ENCODE measurements around the gene COL12A1.

The COL12A1 gene

DNA sequence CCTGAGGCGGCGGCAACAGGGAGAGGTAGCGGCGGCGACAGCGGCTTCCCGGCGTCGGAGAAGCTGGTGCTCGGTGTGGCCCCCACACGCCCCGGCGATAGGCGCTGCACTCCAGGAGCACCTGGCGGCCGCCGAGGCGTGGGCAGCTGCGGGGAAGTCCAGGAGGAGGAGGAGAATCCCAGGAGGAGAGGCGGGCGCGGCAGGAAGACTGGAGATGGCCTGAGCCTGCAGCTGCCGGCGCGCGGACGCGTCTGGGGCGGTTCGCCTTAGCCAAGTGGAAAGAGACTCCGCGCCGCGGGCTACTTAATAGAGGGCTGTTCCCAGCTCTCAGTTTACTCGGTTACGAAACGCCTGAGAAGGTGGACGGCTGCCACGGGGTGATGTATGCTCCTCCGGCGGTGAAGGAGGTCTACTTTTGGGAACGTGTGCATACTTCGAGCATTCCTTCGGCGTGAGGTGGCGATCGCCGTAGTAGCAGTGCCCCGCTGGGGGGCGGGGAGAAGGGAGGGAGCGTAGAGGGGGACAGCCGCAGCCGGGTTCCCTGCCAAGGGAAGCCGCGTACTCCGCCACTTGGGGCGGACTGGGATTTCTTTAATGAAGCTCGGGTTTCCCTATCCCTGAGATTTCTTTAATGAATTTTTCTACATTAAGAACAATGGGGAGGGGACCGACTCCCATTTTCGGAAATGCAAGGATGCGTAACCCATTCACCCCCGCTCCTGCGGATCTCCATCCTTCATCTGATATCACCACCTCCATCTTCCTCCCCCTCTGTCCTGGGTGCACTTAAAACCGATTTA is at the start of gene COL12A1:
Gene COL12A1 (minus strand): TSS at position 278 of the 800 bp plus-strand sequence. CDS start 3,261 bp downstream, outside the sequence.
- peak; percentile 42 for DNase-seq

DNA sequence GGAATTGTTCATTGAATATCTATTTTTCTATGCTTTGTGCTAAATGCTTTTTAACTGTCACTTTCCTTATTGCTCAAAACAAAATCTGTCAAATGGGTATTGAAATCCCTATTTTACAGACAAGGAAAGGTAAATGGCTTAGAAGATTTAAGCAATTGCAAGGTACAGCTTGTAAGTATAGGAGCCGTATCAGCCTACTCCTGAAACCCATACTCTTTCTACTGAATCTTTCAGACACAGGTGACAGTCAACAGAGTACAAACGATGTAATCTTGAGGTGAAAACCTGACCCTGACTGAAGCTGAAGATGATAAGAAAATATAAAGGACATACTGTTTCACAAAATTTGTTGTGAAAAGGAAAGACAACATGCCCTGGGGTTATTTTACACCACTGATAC is 44.7 kb upstream of the COL12A1 start:
- no peak for DNase-seq

DNA sequence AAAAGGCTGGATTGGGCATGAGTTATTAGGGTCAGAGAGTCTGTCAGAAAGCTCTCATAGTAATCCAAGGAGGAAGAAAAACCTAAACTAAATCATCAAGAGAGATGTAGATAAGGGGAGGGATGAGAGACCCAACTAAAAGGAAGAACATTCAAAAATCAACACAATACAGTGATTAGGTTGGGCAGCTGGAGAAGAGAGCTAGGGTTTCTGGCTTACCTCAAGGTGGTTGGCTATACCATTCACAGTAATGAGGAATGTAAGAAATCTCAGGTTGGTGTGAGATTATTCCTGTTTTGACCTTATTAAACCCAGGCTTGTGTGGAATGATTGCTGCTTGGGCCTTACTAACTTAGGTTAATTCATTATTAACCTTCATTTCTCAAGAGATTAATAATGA is 44.0 kb upstream of the COL12A1 start:
- no peak for DNase-seq

DNA sequence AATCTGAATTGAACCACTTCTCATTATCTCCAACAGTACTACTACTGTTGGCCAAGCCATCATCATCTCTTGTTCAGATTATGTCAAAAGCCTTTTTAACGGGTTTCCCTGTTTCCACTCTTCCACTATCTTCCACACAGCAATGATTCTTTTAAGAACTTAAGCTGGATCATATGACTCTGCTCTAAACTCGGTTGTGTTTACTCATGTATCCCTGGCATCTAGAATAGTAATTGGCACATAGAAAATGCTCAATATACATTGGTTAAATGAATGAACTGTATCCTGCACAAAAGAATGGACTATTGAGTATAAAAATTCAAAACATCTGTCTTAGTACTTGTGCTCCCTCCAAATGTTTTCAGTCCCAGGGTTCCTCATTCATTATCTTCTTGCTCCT is 40.5 kb upstream of the COL12A1 start:
- no peak for DNase-seq

DNA sequence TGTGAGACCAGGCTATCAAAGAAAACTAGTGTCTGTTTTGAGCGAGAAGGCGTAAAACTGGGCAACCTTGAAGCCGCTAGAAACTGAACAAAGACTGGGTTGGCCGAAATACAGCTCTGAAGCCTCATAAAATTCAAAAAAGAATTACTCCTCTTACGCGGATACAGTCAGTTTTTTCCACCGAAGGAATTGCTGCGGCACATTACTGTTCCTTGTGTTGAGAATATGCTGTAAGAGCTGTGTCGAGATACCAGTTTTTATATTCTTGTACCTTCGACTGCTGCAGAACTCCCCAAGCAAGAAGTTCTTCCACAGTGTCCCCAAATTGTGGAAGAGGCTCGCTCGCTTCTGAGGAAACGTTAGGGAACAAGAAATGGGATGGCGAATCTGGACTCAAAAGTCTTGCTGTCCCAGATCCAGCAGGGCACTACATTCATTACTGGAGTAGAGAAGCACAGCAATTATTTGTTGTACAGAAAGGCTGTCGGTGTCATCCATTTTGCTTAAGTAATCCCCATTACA is 38.3 kb upstream of the COL12A1 start:
- DNase-seq = no peak

DNA sequence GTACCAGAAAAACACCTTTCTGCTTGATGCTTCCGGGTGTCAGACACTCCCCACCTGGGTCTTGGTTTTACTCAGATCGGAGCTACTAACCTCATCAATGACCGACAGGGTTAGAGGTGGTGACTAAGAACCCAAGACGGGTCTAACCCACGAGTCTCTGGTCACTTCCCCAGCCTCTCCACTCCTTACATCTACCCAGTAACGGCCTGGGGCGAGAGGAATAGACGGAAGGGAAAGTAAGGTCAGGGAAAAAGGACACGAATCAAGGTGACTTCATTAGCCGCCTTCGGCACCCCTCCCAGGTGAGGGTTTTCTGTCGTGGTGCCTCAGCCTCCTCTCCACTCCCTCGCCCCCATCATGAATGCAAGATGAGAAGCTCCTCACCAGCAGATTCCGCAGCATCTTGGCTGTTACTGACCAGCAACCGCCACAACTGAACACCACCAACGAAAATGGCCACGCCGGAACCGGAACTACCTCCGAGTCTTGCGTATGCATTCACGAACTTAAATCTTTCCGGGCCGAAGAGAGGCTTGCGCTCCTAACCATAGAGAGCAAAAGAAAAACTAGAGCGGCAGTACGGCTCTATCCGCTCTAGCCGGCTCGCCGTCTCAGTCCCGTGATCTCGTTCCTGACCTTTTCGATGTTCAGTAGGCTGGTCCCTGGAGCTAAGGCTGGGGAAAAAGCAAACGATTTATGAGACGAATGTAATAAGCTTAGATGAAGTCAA is 37.6 kb upstream of the COL12A1 start, which contains the start of gene COX7A2:
Gene COX7A2 (minus strand): TSS at position 469 of the 730 bp plus-strand sequence. CDS start 67 bp downstream, at position 402.
- peak; percentile 90 for DNase-seq

DNA sequence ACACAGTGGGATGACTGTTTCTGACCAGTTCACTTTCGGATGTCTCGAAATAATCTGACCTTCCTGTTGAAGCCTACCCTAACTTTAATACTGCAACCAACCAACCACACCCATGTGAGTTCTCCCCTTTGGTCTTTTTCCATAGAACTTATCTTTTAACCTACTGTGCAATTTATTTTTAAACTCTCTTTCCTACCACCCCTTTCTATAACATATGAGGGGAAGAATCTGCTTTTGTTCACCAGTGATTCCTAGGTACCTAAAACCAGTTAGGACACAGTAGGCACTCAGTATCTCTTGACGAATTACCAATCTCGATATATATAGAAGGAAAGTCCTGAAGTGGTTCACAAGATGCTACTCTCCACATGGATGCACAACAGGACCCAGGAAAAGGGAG is 30.8 kb upstream of the COL12A1 start:
- DNase-seq = no peak

DNA sequence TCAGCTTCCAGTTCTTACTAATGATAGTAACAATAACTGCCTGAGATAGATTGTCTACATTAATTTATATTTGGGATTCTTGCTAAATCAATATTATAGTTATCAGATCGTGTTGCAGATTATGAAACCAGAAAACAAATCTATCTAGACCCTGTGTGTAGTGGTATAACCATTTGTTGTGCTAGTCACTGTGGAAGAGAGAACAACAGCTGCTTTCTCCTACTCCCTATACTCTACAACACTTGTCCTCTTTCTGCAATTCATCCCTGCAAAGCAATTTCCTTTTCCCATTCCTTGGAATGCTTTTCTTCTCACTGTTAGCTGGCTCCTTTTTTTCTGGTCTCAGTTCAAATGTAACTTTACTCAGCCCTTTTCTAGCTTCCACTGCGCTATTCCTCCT is 29.4 kb upstream of the COL12A1 start:
- no peak for DNase-seq

DNA sequence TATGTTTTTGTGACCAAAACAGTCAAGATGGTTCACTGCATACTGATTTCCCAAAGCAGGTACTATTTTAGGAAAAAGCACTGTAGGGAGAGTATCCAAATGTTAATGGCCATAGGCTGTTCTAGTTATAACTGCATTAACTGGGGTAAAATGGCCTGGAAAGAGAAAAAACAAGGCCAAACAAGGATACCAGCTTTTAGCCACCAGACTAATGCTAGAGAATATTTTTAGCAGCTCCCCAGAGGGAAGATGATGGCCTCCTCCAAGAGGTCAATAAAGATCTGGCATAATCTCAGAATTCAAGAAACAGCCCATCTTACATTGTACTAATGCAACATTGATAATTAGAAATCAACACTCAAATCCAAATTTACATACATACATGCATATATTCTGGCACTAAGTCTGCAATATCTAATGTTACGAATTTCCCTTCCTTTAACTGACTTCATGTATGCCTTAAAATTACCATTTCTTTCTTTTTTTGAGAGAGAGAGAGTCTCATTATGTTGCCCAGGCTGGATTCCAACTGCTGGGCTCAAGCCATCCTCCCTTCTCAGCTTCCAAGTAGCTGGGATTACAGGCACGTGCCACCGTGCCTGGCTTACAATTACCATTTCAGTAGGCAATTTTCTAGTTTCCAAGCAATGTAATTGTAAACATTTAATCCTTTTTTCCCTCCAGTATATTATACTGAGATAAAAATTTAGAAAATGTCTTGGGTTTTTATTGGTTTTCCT is 28.4 kb upstream of the COL12A1 start:
- no peak for DNase-seq

DNA sequence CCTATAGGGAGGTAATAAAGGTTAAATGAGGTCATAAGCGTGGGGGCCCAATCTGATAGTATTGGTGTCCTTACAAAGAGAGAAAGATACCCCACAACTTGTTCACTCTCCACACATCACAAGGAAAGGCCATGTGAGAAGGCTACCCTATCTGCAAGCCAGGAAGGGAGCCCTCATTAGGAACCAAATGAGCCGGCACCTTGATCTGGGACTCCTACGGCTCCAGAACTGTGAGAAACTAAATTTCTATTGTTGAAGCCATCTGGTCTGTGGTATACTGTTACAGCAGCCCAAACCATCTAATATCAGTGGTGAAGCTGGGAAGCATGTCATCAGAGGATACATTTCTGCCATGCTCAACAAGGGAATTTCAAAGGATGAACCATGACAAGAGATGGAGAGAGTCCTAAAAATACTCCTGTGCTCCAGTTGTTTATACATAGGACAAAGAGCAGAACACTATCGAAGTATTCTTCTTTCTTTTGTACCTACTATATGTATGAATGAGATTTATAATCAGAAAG is 27.3 kb upstream of the COL12A1 start:
- no peak for DNase-seq

DNA sequence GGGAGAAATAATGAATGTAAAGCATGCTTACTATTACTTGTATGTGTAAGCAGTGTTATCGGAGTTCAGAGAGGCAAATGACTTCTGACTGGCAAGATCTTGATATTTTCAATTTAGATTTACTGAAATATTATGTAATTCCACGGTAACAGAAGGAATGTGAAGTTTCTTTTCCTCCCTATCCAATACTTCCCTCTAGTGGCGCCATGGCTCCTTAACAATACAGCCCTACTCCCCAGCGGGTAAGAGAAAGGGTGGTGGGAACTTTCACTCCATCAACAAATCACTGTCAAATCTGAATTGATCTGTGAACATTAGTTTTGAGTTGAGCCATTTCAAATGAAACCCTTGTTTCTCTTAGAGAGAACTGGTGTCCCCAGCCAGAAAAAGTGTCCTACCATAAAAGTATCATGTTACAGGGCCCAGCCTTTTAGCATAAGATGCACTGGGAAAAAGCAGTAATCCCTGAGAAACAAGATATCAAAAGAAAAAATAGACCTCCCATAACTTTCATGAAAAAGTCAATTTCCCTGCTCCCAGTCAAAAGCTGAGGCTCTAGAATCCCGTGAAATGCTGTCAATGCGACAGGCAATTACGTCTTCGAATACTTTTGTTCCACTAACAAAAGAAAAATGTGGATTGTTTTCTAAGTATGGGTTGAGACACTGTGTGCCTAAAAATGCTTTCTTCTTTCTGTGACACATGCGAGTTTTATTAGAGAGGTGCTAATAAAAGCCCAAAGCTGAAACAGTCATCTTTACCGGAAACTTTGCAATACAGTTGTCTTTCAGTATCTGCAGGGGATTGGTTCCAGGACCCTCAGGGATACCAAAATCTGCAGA is 24.9 kb upstream of the COL12A1 start:
- DNase-seq = no peak

DNA sequence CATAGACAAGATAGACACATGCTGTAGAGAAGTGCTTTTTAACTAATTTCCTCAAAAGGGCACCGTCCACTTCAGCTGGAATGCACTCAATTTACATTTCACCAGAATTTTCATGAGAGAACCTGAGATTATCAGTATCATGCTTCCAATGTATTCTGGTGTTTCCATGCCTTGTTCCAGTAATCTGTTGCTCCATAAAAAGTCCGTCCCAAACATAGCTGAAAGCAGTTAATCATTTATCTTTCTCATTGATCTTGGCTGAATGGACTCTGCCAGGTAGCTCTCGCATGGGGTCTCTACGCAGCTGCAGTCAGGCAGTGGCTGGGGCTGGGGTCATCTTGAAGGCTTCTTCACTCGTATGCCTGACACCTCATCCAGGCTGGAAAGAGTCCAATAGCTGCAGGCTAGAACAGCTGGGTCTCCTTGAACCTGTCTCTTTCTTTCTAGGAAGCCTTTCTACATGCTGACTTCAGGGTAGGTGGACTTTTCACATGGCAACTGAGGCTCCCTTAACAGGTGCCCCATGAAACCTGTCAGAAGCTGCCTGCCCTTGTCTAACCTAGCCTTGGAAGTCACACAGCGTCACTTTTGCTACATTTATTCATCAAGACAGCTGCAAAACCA is 18.6 kb upstream of the COL12A1 start:
- DNase-seq = no peak

DNA sequence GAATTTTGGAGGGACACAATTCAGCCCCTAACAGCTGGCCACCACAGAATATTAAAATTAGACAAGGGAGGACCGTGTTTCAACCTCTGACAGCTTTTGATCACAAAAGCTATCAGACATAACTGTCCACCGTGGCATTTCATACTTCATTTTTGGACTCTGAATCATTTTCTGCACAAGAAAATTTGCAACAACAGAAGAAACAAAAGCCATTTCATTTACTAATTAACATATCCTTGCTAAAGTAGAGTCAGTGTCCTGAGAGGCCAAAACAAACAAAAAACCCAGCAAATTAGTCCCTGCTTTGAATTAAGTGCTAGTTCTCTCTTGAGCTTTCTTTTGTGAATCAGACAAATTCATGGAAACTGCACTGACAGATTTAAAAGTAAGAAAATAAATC is 17.6 kb upstream of the COL12A1 start:
- DNase-seq = no peak

DNA sequence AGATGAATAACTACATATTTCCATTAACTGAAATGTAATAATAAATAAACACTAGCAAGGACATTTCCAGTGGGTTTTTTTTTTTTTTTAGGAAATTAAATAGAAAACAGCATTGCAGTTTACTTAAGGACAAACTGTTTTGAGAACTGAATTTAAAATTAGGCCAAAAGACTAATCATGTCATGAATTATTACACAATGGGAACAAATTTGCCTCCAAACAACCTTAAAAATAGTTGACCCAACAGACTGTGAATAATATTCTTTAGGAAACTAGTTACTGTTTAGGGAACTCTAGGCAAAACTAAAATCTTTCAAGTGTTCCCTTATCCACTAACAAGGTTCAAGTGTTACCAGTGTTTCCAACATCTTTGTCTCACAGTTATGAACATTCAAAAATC is 16.4 kb upstream of the COL12A1 start:
- DNase-seq = no peak

DNA sequence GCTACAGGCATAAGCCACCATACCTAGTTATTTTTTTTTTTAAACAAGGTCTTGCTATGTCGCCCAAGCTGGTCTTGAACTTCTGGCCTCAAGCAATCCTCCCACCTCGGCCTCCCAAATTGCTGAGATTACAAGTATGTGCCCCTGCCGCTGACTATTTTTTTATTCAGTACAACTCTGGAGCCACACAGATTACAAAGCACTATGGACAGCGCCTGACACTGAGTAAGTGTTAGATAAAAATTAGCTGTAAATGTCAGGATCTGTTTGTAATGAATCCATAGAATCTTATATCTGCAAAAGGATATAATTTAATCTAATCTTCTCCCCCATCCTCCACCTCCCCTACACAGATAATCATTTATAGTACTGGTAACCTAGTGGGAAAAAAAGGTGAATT is 15.3 kb upstream of the COL12A1 start:
- DNase-seq = no peak

DNA sequence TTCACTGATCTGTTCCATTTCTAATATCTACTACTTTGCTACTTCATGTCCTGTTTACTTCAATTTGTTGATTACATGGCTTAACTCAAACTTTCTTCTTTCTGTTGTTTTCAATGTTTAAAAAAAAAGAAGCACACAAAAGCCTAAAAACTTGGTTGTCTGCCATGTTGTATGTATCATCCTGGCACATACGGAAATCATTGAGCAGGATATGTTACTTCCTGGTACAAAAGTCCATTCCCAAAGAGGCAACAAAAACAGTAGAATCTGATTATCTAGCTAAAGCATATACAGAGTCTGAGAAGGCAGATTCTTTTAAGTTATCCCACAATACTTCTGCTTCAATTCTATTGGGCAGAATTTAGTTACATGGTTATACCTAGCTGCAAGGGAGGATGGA is 14.5 kb upstream of the COL12A1 start:
- no peak for DNase-seq

DNA sequence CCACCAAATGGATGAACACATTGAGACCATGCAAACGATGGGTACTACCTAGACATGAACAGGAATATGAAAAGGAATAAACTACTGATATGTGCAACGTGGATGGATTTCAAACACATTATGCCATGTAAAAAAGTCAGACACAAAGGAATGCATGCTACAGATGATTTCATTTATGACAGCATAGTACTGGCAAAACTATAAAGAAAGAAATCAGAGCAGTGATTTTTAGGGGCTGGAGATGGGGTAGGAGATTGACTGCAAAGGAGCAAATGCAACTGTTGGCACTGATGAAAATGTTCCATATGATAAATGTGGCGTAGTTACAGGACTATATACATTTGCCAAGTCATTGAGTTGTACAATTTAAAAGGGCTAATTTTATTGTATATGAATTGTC is 13.4 kb upstream of the COL12A1 start:
- DNase-seq = no peak

DNA sequence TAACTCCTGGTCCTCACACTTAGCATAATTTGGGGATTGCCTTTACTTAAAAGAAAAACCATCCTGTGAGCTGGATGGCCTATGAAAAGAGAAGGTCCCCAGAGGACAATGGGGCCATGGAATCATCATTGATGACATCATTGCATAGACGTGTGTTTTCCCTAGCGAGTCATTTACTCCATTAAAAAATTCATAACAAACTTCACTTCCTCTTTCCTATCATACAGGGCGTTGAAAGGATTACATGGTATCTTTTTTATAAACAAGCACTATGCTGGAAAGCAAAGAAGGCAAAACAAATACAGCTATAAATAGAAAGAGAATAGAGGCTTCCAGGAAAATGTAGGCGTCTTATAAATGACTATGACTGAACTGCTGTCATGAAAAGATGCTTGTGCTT is 11.3 kb upstream of the COL12A1 start:
- no peak for DNase-seq

DNA sequence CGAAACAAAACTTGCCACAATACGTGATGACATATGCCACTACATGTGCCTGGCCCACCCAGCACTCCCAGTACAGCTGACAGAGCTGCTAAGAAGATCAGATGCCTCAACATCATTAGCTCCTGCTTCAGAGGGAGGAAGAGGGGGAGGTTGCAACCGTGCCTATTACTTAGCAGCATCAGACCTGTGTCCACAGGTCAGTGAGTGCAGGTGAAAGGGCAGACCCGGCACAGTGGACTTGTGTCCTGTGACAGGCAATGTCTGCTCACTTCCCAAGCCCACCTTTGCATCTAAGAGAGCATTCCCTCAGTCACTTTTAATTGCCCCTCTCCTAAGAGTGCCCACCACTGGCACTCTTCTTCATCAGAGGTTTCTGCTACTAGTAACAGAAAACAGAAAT is 9.4 kb upstream of the COL12A1 start:
- no peak for DNase-seq

DNA sequence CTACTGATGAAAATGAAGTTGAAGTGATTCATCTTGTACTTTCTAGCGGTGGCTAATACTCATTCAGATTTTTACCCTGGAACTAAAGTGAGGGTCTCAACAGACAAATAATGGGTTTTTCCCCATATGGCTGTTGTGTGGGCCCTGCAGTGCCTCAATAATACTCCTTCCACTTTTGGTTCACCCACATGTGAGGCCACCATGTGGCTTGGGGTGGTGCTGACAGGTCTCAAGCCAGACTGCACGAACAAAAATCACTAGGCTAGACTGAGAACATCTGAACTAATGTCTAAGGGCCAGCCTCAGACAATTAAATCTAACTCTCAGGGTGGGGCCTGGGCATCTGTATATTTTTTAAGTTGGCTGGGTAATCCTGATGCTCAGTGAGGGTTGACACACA is 7.9 kb upstream of the COL12A1 start:
- DNase-seq = peak; percentile 17

DNA sequence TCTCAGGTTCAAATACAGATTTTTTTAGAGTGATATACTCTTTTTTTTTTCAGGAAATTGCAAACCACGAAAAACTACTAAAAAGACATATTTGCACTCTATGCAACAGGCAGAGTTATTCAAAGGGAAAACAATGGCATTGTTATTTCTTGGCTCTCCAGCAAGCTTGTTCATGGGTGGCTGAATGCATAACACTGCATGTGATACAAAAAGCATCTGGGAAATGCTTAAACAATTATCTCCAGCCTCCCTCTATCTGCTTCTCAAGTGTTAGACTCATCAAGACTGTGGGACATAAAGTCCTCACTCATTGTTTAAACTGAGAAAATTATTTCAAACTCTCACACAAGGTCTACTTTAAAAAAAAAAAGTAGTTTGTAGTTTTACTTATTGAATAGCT is 7.3 kb upstream of the COL12A1 start:
- DNase-seq = no peak

Measured in activated CD4-positive, alpha-beta T cell treated with anti-CD3 and anti-CD28 coated beads for 48 hours (primary cell).